MM.1S (cell line): ENCODE results near the gene SH3BGR.

Experiments
- DNase-seq: peaks from one replicate; pipeline ENCODE4 v3.0.0-alpha.2; 2015
- H2AFZ ChIP-seq: fragments of 300-600 bp; sonication (generic); 2 replicates; pipeline ENCODE4 v1.6.0; 2016; ENCODE audit warnings: antibody characterized with exemption, low read length
- H3F3A ChIP-seq: fragments of 300-600 bp; sonication (generic); 2 replicates; pipeline ENCODE4 v1.6.1; 2016; ENCODE audit warnings: mild to moderate bottlenecking, antibody characterized with exemption, low read length, moderate library complexity, mixed read lengths; ENCODE audit not compliant: insufficient read depth
- H3K27ac ChIP-seq: fragments of 300-600 bp; sonication (generic); 2 replicates; pipeline ENCODE4 v1.5.1; 2016; ENCODE audit warnings: mild to moderate bottlenecking, low read length
- H3K27me3 ChIP-seq: fragments of 300-600 bp; sonication (generic); replicated peaks from 2 replicates; pipeline ENCODE4 v1.6.0; 2016; ENCODE audit warnings: low read length; ENCODE audit not compliant: insufficient read depth
- H3K36me3 ChIP-seq: fragments of 300-600 bp; sonication (generic); replicated peaks from 2 replicates; pipeline ENCODE4 v1.6.1; 2016; ENCODE audit warnings: mild to moderate bottlenecking, low read length, mixed read lengths; ENCODE audit not compliant: insufficient read depth
- H3K4me1 ChIP-seq: fragments of 300-600 bp; sonication (generic); 2 replicates; pipeline ENCODE4 v1.6.1; 2016; ENCODE audit warnings: low read length, mixed read lengths
- H3K4me2 ChIP-seq: fragments of 300-600 bp; sonication (generic); 2 replicates; pipeline ENCODE4 v1.6.0; 2016; ENCODE audit warnings: low read depth, low read length
- H3K4me3 ChIP-seq: fragments of 300-600 bp; sonication (generic); 2 replicates; pipeline ENCODE4 v1.5.1; 2016; ENCODE audit warnings: low read length, mixed read lengths
- H3K79me2 ChIP-seq: fragments of 300-600 bp; sonication (generic); 2 replicates; pipeline ENCODE4 v1.6.1; 2016; ENCODE audit warnings: mixed run types, low read length, mixed read lengths
- H3K9ac ChIP-seq: fragments of 300-600 bp; sonication (generic); 2 replicates; pipeline ENCODE4 v1.6.1; 2016; ENCODE audit warnings: low read length, mixed read lengths
- H3K9me2 ChIP-seq: fragments of 300-600 bp; sonication (generic); replicated peaks from 2 replicates; pipeline ENCODE4 v1.6.1; 2016; ENCODE audit warnings: mild to moderate bottlenecking, low read length, mixed read lengths; ENCODE audit not compliant: insufficient read depth
- H3K9me3 ChIP-seq: fragments of 300-600 bp; sonication (generic); replicated peaks from 2 replicates; pipeline ENCODE4 v1.6.1; 2016; ENCODE audit warnings: mild to moderate bottlenecking, low read length, mixed read lengths; ENCODE audit not compliant: insufficient read depth
- H4K20me1 ChIP-seq: fragments of 300-600 bp; sonication (generic); 2 replicates; pipeline ENCODE4 v1.6.1; 2016; ENCODE audit warnings: mild to moderate bottlenecking, low read length, moderate library complexity, mixed read lengths; ENCODE audit not compliant: insufficient read depth
- EZH2 ChIP-seq: fragments of 300-600 bp; sonication (generic); optimal IDR thresholded peaks from 2 replicates; pipeline ENCODE3; 2017; ENCODE audit warnings: low read depth, mild to moderate bottlenecking, antibody characterized with exemption, low read length, mixed read lengths
- EZH2phosphoT487 ChIP-seq: fragments of 300-600 bp; sonication (generic); IDR thresholded peaks from 2 replicates; pipeline ENCODE4 v1.6.1; 2018; ENCODE audit warnings: antibody characterized with exemption, low read length
- TF ChIP-seq, protein P1 (sequence below): fragments of 300-600 bp; sonication (generic); IDR thresholded peaks from 2 replicates; pipeline ENCODE4 v1.5.1; 2016; ENCODE audit warnings: antibody characterized with exemption, low read length, mixed read lengths

SH3BGR gene

DNA sequence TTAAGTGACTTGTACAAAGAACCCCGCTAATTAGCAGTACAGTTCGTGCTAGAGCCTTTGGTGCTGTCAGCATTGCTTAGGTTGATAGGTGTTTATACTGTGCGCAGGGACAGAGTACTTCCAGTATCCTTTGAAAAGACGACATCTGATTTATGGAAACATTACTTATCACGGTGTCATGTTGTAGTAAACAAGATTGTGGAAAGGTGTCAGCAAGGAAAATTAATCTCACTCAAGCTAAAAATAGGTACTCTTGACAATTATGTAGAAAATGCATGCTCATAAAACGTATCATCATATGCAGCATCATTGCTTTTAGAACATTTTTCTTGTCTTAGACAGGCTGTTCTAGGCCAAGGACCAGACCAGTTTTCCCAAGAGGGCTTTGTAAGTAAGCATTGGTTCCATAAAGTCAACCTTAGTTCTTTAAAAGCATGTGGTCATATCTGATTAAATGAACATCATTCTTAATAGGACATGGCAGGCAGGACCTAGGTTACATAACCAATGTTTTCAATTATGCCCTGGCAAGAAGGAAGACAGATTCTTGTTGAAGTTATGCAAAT, 33.0 kb downstream of the SH3BGR start:
- Histone ChIP-seq H3K27ac (no peak overlapping the region), H3K4me3 (no peak overlapping the region), H3K9me2 (no peaks in the 10 kb centered on the region), H3K36me3 (no peaks in the 10 kb centered on the region), H3K4me2 (no peak overlapping the region), H3K79me2 (no peaks in the 10 kb centered on the region), H2AFZ (no peak overlapping the region), H4K20me1 (no peaks in the 10 kb centered on the region), H3K4me1 (no peaks in the 10 kb centered on the region), H3F3A (no peaks in the 10 kb centered on the region), H3K9me3 (no peaks in the 10 kb centered on the region), H3K27me3 (no peaks in the 10 kb centered on the region), H3K9ac (no peak overlapping the region)
- DNase-seq, result no peak
- TF ChIP-seq, protein P1, sequence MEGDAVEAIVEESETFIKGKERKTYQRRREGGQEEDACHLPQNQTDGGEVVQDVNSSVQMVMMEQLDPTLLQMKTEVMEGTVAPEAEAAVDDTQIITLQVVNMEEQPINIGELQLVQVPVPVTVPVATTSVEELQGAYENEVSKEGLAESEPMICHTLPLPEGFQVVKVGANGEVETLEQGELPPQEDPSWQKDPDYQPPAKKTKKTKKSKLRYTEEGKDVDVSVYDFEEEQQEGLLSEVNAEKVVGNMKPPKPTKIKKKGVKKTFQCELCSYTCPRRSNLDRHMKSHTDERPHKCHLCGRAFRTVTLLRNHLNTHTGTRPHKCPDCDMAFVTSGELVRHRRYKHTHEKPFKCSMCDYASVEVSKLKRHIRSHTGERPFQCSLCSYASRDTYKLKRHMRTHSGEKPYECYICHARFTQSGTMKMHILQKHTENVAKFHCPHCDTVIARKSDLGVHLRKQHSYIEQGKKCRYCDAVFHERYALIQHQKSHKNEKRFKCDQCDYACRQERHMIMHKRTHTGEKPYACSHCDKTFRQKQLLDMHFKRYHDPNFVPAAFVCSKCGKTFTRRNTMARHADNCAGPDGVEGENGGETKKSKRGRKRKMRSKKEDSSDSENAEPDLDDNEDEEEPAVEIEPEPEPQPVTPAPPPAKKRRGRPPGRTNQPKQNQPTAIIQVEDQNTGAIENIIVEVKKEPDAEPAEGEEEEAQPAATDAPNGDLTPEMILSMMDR, result no peak
- TF ChIP-seq EZH2phosphoT487, result no peak
- TF ChIP-seq EZH2, result no peak

DNA sequence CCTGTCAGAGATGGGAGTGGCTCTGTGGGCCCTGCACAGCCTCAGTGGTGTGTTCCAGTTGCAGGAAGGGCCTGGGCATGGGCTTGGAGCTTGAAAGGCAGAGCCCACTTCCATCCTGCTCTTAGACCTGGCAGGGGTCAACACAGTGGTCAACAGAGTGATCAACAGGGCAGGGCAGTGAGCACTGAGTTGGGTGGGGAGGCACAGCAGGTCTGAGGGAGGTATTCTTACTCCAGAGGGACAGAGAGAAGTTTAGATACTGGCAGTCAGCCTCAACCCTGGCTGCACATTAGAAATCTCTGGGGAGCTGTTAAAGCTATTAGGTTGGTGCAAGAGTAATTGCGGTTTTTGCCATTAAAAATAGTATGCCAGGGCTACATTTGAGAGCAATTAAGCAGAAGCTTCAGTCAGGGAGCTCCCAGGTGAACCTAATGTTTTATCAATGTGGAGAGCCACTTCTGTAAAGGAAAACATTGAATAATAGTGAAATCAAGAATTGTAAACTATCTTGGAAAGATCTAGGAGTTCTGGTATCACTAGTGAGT, 37.7 kb downstream of the SH3BGR start:
- TF ChIP-seq EZH2phosphoT487, result no peak
- no peak for TF ChIP-seq EZH2
- TF ChIP-seq, protein P1, result no peak
- Histone ChIP-seq H3K4me3 (no peak overlapping the region), H3K36me3 (no peaks in the 10 kb centered on the region), H3K27ac (no peak overlapping the region), H4K20me1 (no peaks in the 10 kb centered on the region), H3K4me1 (no peaks in the 10 kb centered on the region), H3K9ac (no peak overlapping the region), H3K4me2 (no peak overlapping the region), H2AFZ (no peak overlapping the region), H3K9me3 (no peaks in the 10 kb centered on the region), H3F3A (no peaks in the 10 kb centered on the region), H3K9me2 (no peaks in the 10 kb centered on the region), H3K27me3 (no peaks in the 10 kb centered on the region), H3K79me2 (no peaks in the 10 kb centered on the region)
- DNase-seq, result no peak

DNA sequence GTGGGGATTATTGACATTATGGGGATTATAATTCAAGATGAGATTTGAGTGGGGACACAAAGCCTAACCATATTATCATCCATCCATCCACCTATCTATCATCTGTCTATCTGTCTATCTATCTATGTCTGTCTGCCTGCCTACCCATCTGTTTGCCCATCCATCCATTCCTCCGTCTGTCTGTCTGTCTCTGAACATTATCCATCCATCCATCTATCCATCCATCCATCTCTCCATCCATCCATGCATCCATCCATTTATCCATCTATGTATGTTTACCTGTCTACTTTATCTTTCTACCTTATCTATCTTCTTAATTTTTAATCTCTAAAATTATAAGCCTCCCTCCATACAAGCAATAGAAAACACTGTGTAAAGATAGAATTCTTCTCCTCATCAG, 47.4 kb downstream of the SH3BGR start:
- no peaks in the 10 kb centered on the region for H3K4me1 ChIP-seq
- H3K27ac ChIP-seq, result no peak overlapping the region
- no peak overlapping the region for H3K4me3 ChIP-seq
- DNase-seq, result no peak
- no peaks in the 10 kb centered on the region for H3K9me3 ChIP-seq
- no peaks in the 10 kb centered on the region for H4K20me1 ChIP-seq
- H3K27me3 ChIP-seq, result no peaks in the 10 kb centered on the region
- no peaks in the 10 kb centered on the region for H3K36me3 ChIP-seq
- H3K9me2 ChIP-seq, result no peaks in the 10 kb centered on the region
- no peaks in the 10 kb centered on the region for H3F3A ChIP-seq
- no peaks in the 10 kb centered on the region for H3K79me2 ChIP-seq
- H3K4me2 ChIP-seq, result no peak overlapping the region
- H3K9ac ChIP-seq, result no peak overlapping the region
- no peak overlapping the region for H2AFZ ChIP-seq
- TF ChIP-seq, protein P1, result no peak
- TF ChIP-seq EZH2phosphoT487 (no peak), EZH2 (no peak)
